Upper lobe of right lung (tissue), 1 donor: Measurements from ENCODE around the gene ACSBG1. TPM values are rescaled to one million over a fixed set of nuclear protein-coding genes. Genes with fewer than 3 reads are reported as not detected.

Experiments
- ATAC-seq: fragments of 200-7000 bp; cut with Tn5 transposase; one replicate; pipeline ENCODE4 v1.9.1; 2020; ENCODE audit warnings: mild to moderate bottlenecking, moderate library complexity
- DNase-seq: peaks from one replicate; pipeline ENCODE4 v3.0.0-alpha.2; 2020
- H3K27ac ChIP-seq: fragments of 200-600 bp; one replicate; pipeline ENCODE4 v1.8.0; 2022
- H3K27me3 ChIP-seq: fragments of 200-600 bp; one replicate; pipeline ENCODE4 v1.8.0; 2022; ENCODE audit warnings: mild to moderate bottlenecking
- H3K36me3 ChIP-seq: fragments of 200-600 bp; one replicate; pipeline ENCODE4 v1.8.0; 2022
- H3K4me1 ChIP-seq: fragments of 200-600 bp; one replicate; pipeline ENCODE4 v1.8.0; 2022
- H3K4me3 ChIP-seq: fragments of 200-600 bp; one replicate; pipeline ENCODE4 v1.8.0; 2022; ENCODE audit warnings: mild to moderate bottlenecking
- H3K9me3 ChIP-seq: fragments of 200-600 bp; one replicate; pipeline ENCODE4 v1.8.0; 2022
- CTCF ChIP-seq: fragments of 200-600 bp; IDR thresholded peaks from one replicate; pipeline ENCODE4 v1.8.0; 2022; ENCODE audit warnings: antibody characterized with exemption
- intact Hi-C: fragments of 100-400 bp; cut with DNase I; formaldehyde crosslinking; loops from one replicate; pipeline ENCODE4 v1.11.0; 2022
- total RNA-seq: library from RNA; stranded (reverse); fragmentation: NEBNext Ultra II Directional; extraction: Animal tissue kit (Norgen Biotek cat#: 25700); gene quantifications from one replicate; pipeline ENCODE4 v1.2.1, GENCODE V29; 2021
- donor health status: DM: no; HTN: yes; CAD: no; lungs with severe emphysema.

ACSBG1 gene
- total RNA-seq, 1 donor from 2014 or later = not detected

GRCh38 chr15:78171864-78172472 lies 62.4 kb downstream of the ACSBG1 start:
- ATAC-seq (no peak), DNase-seq (no peak)
- Histone ChIP-seq H3K27ac (no peak overlapping the region), H3K9me3 (no peaks in the 10 kb centered on the region), H3K27me3 (no peaks in the 10 kb centered on the region), H3K36me3 (peaks cover 59% of the 10 kb centered on the region), H3K4me1 (no peaks in the 10 kb centered on the region), H3K4me3 (no peak overlapping the region)
- no peak for TF ChIP-seq CTCF
- intact Hi-C loops = no loop called here

DNA sequence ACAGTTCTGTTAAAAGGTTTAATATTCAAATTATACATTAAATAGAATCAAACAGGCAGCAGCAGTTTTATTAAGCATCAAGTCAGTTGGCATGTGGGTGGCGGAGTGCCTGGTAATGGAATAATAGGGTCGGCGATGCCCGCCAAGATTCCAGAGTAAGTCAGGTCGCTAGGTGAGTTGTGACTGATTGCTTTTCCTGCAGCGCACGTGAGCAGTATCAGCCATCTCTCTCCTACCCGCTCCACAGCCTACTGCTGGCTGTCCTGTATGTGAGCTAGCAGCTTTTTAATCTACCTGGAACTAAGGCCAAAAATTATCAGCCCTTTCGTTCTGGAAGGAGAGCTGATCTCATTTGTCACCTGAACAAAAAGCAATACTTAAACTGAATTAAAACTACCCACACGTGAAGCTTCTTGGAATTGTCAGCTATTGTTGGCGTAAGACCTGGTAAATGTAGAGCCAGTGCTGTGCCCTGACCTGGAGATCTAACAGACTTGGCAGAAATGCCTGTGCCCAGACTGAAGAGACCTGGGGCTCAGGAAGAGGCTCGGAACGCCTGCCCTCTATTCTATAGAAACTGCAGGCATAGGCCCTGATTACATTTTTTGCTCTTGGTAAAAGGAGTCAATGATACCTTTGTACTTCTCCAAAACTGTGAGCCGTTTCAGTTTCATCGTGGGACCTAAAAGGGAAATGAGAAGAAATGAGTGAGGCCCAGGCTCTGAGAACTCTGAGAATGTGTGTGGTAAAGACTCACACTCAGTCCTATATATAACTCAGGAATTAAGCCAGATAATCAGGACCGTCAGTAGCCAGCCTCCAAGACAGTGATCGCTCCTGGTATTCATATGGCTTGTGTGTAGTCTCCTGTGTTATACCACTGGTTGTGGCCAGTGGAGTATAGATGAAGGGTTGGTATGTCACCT lies 63.3 kb downstream of the ACSBG1 start:
- Histone ChIP-seq H3K36me3 (peaks cover 67% of the 10 kb centered on the region), H3K27ac (no peak overlapping the region), H3K4me1 (no peaks in the 10 kb centered on the region), H3K9me3 (no peaks in the 10 kb centered on the region), H3K4me3 (no peak overlapping the region), H3K27me3 (no peaks in the 10 kb centered on the region)
- peak; percentile 46 for ATAC-seq
- no peak for DNase-seq
- intact Hi-C loops = no loop called here
- no peak for TF ChIP-seq CTCF

DNA sequence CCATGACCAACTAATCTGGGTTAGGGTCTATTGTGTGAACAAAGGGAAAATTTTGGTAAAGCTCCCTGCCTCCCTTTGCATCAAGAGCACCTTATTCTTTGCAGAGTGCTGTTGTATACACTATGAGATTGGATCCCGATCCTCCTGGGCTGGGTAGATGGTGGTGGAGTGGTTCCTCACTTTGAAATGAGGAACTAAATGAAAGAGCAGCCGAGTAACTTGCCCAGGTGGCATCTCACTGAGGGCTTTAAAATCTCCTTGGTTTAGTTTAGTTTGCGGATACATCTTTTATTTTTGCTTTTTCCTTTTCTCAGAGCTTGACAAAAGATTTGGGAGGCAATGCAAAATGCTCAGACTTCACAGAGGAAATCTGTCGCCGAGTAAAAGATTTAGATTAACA lies 65.8 kb downstream of the ACSBG1 start:
- no peak for ATAC-seq
- Histone ChIP-seq H3K4me1 (no peaks in the 10 kb centered on the region), H3K4me3 (no peak overlapping the region), H3K27me3 (no peaks in the 10 kb centered on the region), H3K27ac (no peak overlapping the region), H3K9me3 (no peaks in the 10 kb centered on the region), H3K36me3 (peaks cover 92% of the 10 kb centered on the region)
- intact Hi-C loops = no loop called here
- no peak for TF ChIP-seq CTCF
- DNase-seq = no peak

DNA sequence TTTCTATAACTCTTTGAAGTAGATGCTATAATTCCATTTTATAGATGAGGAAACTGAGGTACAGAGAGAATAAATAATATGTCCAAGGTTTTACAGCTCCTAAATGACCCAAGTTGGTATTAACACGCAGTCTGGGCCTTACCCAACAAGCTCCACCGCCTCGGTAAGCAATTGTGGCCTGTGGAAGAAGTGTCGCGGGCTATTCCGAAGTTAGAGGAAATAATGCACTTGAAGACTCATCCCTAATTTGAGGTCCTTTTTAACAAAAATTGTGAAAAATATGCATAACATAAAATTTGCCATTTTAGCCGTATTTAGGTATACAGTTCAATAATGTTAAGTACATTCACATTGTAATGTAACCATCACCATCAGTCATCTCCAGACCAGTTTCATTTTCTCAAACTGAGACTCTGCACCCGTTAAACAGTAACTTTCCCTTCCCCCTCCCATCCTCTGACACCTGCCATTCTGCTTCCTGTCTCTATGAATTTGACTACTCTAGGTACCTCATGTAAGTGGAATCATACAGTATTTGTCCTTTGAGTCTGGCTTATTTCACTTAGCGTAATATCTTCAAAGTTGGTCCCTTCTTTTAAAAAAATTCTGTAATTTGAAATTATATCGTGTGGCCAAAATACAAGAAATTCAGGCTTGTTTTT lies 67.0 kb downstream of the ACSBG1 start:
- ATAC-seq (no peak), DNase-seq (no peak)
- Histone ChIP-seq H3K9me3 (no peaks in the 10 kb centered on the region), H3K4me3 (no peak overlapping the region), H3K36me3 (peaks cover 100% of the 10 kb centered on the region), H3K4me1 (no peaks in the 10 kb centered on the region), H3K27me3 (no peaks in the 10 kb centered on the region), H3K27ac (no peak overlapping the region)
- no peak for TF ChIP-seq CTCF
- intact Hi-C loops = no loop called here

- Histone ChIP-seq H3K4me1 (no peaks in the 10 kb centered on the region), H3K4me3 (no peak overlapping the region), H3K27me3 (no peaks in the 10 kb centered on the region), H3K27ac (no peak overlapping the region), H3K9me3 (no peaks in the 10 kb centered on the region), H3K36me3 (peaks cover 100% of the 10 kb centered on the region)
- DNase-seq (no peak), ATAC-seq (no peak)
- no peak for TF ChIP-seq CTCF
- intact Hi-C loops = no loop called here
Observed at GRCh38 chr15:78164010-78164409, 70.4 kb downstream of the ACSBG1 start.
